B cell (primary cell): ENCODE data around the gene CD36. TPM values are rescaled to one million over a fixed set of nuclear protein-coding genes. Genes with fewer than 3 reads are reported as not detected.

Source experiments
- ATAC-seq: fragments of 200-7000 bp; cut with Tn5 transposase; one replicate; pipeline ENCODE4 v1.10.0; 2021; ENCODE audit warnings: low read depth, mild to moderate bottlenecking, moderate number of reproducible peaks, moderate library complexity
- CTCF ChIA-PET: fragments of 350-600 bp; sonication (Branson Sonifier 250); formaldehyde crosslinking; loops from one replicate; lab custom pipeline; 2021; ENCODE audit warnings: antibody characterized with exemption, inconsistent platforms; lab: Charles Lee
- POLR2A ChIA-PET: fragments of 350-600 bp; sonication (Branson Sonifier 250); formaldehyde crosslinking; loops from one replicate; lab custom pipeline; 2021; ENCODE audit warnings: antibody characterized with exemption; lab: Charles Lee
- DNase-seq: peaks from one replicate; pipeline ENCODE4 v3.0.0; 2013
- H2AFZ ChIP-seq: 2 replicates; pipeline ENCODE4 v1.6.1; 2012; ENCODE audit warnings: mild to moderate bottlenecking, low read depth, low read length; ENCODE audit not compliant: insufficient read depth, poor library complexity, severe bottlenecking
- H3K27ac ChIP-seq, 2 donors: 1 replicate in 1 of 2; 2 replicates in 1 of 2; pipeline ENCODE4 v1.5.1; 2012 to 2013; ENCODE audit warnings: low read length in 2 of 2, mild to moderate bottlenecking in 2 of 2, moderate library complexity in 1 of 2
- H3K27me3 ChIP-seq, 4 experiments: fragments of 200-600 bp in 1 of 4; sonication (generic) in 1 of 4; replicated peaks in 1 of 4; 1 replicate in 2 of 4; 2 replicates in 2 of 4; pipeline versions ENCODE4 v1.6.1 to v1.7.0; 2013 to 2016; ENCODE audit warnings: low read length in 3 of 4, mild to moderate bottlenecking in 2 of 4, mixed read lengths in 1 of 4, moderate library complexity in 1 of 4; ENCODE audit not compliant: insufficient read depth in 4 of 4, control insufficient read depth in 3 of 4; ENCODE audit errors: control extremely low read depth in 1 of 4
- H3K36me3 ChIP-seq, 2 experiments: replicated peaks in 1 of 2; 1 replicate in 1 of 2; 2 replicates in 1 of 2; pipeline versions ENCODE4 v1.6.1 to v1.7.1; 2013; ENCODE audit warnings: low read length in 1 of 2; ENCODE audit not compliant: insufficient read depth in 2 of 2, control insufficient read depth in 1 of 2; ENCODE audit errors: control extremely low read depth in 1 of 2, extremely low read depth in 1 of 2
- H3K4me1 ChIP-seq, 2 donors: fragments of 200-600 bp in 1 of 2; sonication (generic) in 1 of 2; 1 replicate in 1 of 2; 2 replicates in 1 of 2; pipeline versions ENCODE4 v1.5.1 to v1.6.1; 2013 to 2017; ENCODE audit warnings: low read length in 2 of 2; ENCODE audit not compliant: control insufficient read depth in 2 of 2, insufficient read depth in 2 of 2
- H3K4me2 ChIP-seq: replicated peaks from 2 replicates; pipeline ENCODE3; 2012; ENCODE audit warnings: mild to moderate bottlenecking, low read depth, low read length; ENCODE audit not compliant: poor library complexity, severe bottlenecking
- H3K4me3 ChIP-seq, 5 experiments: fragments of 200-600 bp in 1 of 5; sonication (generic) in 1 of 5; 1 replicate in 3 of 5; 2 replicates in 2 of 5; pipeline versions ENCODE4 v1.5.1 to v1.7.0; 2011 to 2016; ENCODE audit warnings: low read length in 4 of 5, mild to moderate bottlenecking in 4 of 5, low read depth in 2 of 5, control low read depth in 1 of 5, moderate library complexity in 1 of 5; ENCODE audit not compliant: insufficient read depth in 1 of 5; ENCODE audit errors: control extremely low read depth in 1 of 5, extremely low read depth in 1 of 5
- H3K79me2 ChIP-seq: fragments of 200-600 bp; sonication (generic); one replicate; pipeline ENCODE4 v1.6.0; 2016; ENCODE audit warnings: low read length; ENCODE audit not compliant: control insufficient read depth, insufficient read depth
- H3K9ac ChIP-seq: fragments of 200-600 bp; sonication (generic); 2 replicates; pipeline ENCODE4 v1.6.1; 2017; ENCODE audit warnings: mild to moderate bottlenecking, low read length, moderate library complexity
- H3K9me3 ChIP-seq, 3 donors: one replicate each; pipeline versions ENCODE4 v1.6.1 to v1.7.1; 2013; ENCODE audit warnings: low read length in 2 of 3; ENCODE audit not compliant: control insufficient read depth in 2 of 3, insufficient read depth in 1 of 3; ENCODE audit errors: control extremely low read depth in 1 of 3
- H4K20me1 ChIP-seq: 2 replicates; pipeline ENCODE4 v1.6.0; 2012; ENCODE audit warnings: mild to moderate bottlenecking, low read length; ENCODE audit not compliant: insufficient read depth, control insufficient read depth, poor library complexity, severe bottlenecking
- H3K27ac Mint-ChIP-seq: one replicate; pipeline ENCODE4 v1.8.0; 2021; ENCODE audit warnings: mixed read lengths
- H3K27me3 Mint-ChIP-seq: one replicate; pipeline ENCODE4 v1.8.0; 2021; ENCODE audit warnings: mixed read lengths
- H3K4me1 Mint-ChIP-seq: one replicate; pipeline ENCODE4 v1.8.0; 2021; ENCODE audit warnings: mixed read lengths
- H3K4me3 Mint-ChIP-seq: one replicate; pipeline ENCODE4 v1.8.0; 2021; ENCODE audit warnings: mixed read lengths
- H3K9me3 Mint-ChIP-seq: one replicate; pipeline ENCODE4 v1.8.0; 2022; ENCODE audit warnings: mixed read lengths; ENCODE audit not compliant: insufficient read depth
- EZH2 ChIP-seq: IDR thresholded peaks from 2 replicates; pipeline ENCODE4 v1.6.1; 2012; ENCODE audit warnings: borderline replicate concordance, low read depth, mild to moderate bottlenecking, moderate library complexity, low read length; ENCODE audit not compliant: insufficient read depth, poor library complexity, severe bottlenecking
- WGBS: methylation state at CpG from one replicate; pipeline ENCODE4 v1.1.5; 2013; ENCODE audit warnings: missing lambda C conversion rate; ENCODE audit not compliant: insufficient coverage; 5-methylcytosine and 5-hydroxymethylcytosine counted together
- intact Hi-C: fragments of 100-400 bp; cut with micrococcal nuclease; formaldehyde crosslinking; loops from one replicate; pipeline ENCODE4 v1.10.0; 2022
- polyA plus RNA-seq: library from polyadenylated mRNA; depleted of rRNA; stranded (reverse); fragments of >200 nt; gene quantifications from 2 replicates; pipeline ENCODE4 v1.2.3, GENCODE V29; 2012
- total RNA-seq, 2 donors: library from RNA; stranded (reverse); fragments of 120-200 nt in 1 of 2; gene quantifications; 1 replicate in 1 of 2; 2 replicates in 1 of 2; pipeline versions ENCODE4 v1.2.3 to v1.2.4, GENCODE V29; 2013 to 2022
- TF ChIP-seq, protein P1 (sequence below): fragments of 200-600 bp; IDR thresholded peaks from one replicate; pipeline ENCODE4 v1.8.0; 2022; ENCODE audit warnings: antibody characterized with exemption, mild to moderate bottlenecking

The CD36 gene
- total and polyA plus RNA-seq, 2 donors (not counting 1 experiment from before 2014, with no cell fraction given): 0.37 to 2.3 TPM

- H3K27me3 ChIP-seq: no peaks in the 10 kb centered on the region
- Mint-ChIP-seq H3K9me3 (peaks cover 3% of the 10 kb centered on the region), H3K4me1 (no peaks in the 10 kb centered on the region), H3K27ac (no peak overlapping the region), H3K27me3 (no peaks in the 10 kb centered on the region), H3K4me3 (no peak overlapping the region)
- H3K9me3 ChIP-seq: no peaks in the 10 kb centered on the region
- POLR2A ChIA-PET: no interaction called here
- no peak overlapping the region for H2AFZ ChIP-seq
- H3K79me2 ChIP-seq: no peaks in the 10 kb centered on the region
- no peak overlapping the region for H3K4me3 ChIP-seq
- CTCF ChIA-PET: no interaction called here
- no peaks in the 10 kb centered on the region for H3K4me1 ChIP-seq
- 93% methylated on average over 2 of the region's 3 CpGs for WGBS
- TF ChIP-seq, protein P1, sequence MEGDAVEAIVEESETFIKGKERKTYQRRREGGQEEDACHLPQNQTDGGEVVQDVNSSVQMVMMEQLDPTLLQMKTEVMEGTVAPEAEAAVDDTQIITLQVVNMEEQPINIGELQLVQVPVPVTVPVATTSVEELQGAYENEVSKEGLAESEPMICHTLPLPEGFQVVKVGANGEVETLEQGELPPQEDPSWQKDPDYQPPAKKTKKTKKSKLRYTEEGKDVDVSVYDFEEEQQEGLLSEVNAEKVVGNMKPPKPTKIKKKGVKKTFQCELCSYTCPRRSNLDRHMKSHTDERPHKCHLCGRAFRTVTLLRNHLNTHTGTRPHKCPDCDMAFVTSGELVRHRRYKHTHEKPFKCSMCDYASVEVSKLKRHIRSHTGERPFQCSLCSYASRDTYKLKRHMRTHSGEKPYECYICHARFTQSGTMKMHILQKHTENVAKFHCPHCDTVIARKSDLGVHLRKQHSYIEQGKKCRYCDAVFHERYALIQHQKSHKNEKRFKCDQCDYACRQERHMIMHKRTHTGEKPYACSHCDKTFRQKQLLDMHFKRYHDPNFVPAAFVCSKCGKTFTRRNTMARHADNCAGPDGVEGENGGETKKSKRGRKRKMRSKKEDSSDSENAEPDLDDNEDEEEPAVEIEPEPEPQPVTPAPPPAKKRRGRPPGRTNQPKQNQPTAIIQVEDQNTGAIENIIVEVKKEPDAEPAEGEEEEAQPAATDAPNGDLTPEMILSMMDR: no peak
- TF ChIP-seq EZH2: no peak
- no peak overlapping the region for H3K4me2 ChIP-seq
- no peak overlapping the region for H3K27ac ChIP-seq
- no peak for DNase-seq
- H4K20me1 ChIP-seq: no peaks in the 10 kb centered on the region
- no peak overlapping the region for H3K9ac ChIP-seq
- no peak for ATAC-seq
- H3K36me3 ChIP-seq: no peaks in the 10 kb centered on the region
- intact Hi-C loops: no loop called here
Measured at GRCh38 chr7:80722616-80723195, 84.3 kb downstream of the CD36 start.

- Histone ChIP-seq H3K79me2 (no peaks in the 10 kb centered on the region), H3K4me3 (no peak overlapping the region), H3K27me3 (no peaks in the 10 kb centered on the region), H2AFZ (no peak overlapping the region), H3K36me3 (no peaks in the 10 kb centered on the region), H3K4me2 (no peak overlapping the region), H3K4me1 (no peaks in the 10 kb centered on the region), H4K20me1 (no peaks in the 10 kb centered on the region), H3K9me3 (no peaks in the 10 kb centered on the region), H3K9ac (no peak overlapping the region), H3K27ac (no peak overlapping the region)
- CTCF ChIA-PET: no interaction called here
- DNase-seq: no peak
- Mint-ChIP-seq H3K27ac (no peak overlapping the region), H3K9me3 (peaks cover 3% of the 10 kb centered on the region), H3K4me3 (no peak overlapping the region), H3K4me1 (no peaks in the 10 kb centered on the region), H3K27me3 (no peaks in the 10 kb centered on the region)
- no CpG with 5 or more reads among the region's 4 CpGs for WGBS
- intact Hi-C loops: no loop called here
- no peak for ATAC-seq
- TF ChIP-seq, protein P1: no peak
- no peak for TF ChIP-seq EZH2
- POLR2A ChIA-PET: no interaction called here
Measured at GRCh38 chr7:80724249-80724871, 85.9 kb downstream of the CD36 start.
